Upper lobe of left lung (tissue), 4 donors: Measurements from ENCODE around the gene ARHGAP26.

ENCODE experiments used
- EP300 ChIP-seq, 4 donors: sonication (generic); formaldehyde crosslinking; IDR thresholded peaks; one replicate each; pipeline ENCODE4 v1.5.1; 2017; ENCODE audit warnings: antibody characterized with exemption in 4 of 4, control low read depth in 2 of 4
- TF ChIP-seq, protein P1 (sequence below), 6 experiments: fragments of 450-650 bp in 4 of 6; fragments of 200-600 bp in 2 of 6; sonication (generic) in 2 of 6; IDR thresholded peaks; one replicate each; pipeline ENCODE4 v1.5.1; 2016 to 2019; ENCODE audit warnings: antibody characterized with exemption in 6 of 6

DNA sequence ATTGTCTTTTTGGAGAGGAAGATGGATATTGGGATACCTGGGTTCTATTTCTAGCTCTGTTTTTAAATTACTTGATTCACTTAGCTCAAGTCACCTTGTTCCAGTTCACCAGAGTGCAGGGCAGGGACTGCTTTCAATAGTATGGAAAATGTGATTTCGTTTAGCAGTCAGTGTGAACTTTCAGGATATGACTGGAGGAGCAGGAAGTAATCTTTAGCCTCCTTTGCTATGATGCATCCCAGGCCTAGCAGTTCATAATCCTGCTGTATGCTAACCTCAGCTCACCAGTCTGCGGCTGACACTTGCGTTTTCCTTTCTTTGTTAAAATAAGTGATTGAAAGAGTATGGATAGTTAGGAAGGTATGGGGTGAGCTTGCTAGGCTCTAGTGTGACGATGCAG, 169.7 kb downstream of the ARHGAP26 start:
- TF ChIP-seq EP300 (IDR thresholded peaks at IDR 0.05) = no peak
- TF ChIP-seq, protein P1, sequence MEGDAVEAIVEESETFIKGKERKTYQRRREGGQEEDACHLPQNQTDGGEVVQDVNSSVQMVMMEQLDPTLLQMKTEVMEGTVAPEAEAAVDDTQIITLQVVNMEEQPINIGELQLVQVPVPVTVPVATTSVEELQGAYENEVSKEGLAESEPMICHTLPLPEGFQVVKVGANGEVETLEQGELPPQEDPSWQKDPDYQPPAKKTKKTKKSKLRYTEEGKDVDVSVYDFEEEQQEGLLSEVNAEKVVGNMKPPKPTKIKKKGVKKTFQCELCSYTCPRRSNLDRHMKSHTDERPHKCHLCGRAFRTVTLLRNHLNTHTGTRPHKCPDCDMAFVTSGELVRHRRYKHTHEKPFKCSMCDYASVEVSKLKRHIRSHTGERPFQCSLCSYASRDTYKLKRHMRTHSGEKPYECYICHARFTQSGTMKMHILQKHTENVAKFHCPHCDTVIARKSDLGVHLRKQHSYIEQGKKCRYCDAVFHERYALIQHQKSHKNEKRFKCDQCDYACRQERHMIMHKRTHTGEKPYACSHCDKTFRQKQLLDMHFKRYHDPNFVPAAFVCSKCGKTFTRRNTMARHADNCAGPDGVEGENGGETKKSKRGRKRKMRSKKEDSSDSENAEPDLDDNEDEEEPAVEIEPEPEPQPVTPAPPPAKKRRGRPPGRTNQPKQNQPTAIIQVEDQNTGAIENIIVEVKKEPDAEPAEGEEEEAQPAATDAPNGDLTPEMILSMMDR (IDR thresholded peaks at IDR 0.05) = no peak
